HFFc6 (cell line): ENCODE results near the gene CASKIN1. TPM values are rescaled to one million over a fixed set of nuclear protein-coding genes. Genes with fewer than 3 reads are reported as not detected.

Experiments
- DNase-seq: peaks from one replicate; pipeline ENCODE4 v3.0.0-alpha.2; 2018
- H3K27ac Mint-ChIP-seq: 2 replicates; pipeline ENCODE4 v1.8.0; 2020; ENCODE audit warnings: mild to moderate bottlenecking, mixed read lengths
- H3K27me3 Mint-ChIP-seq: 2 replicates; pipeline ENCODE4 v1.8.0; 2021; ENCODE audit warnings: mild to moderate bottlenecking, moderate library complexity, mixed read lengths; ENCODE audit not compliant: insufficient read depth
- H3K36me3 Mint-ChIP-seq: 2 replicates; pipeline ENCODE4 v1.8.0; 2021; ENCODE audit warnings: low read depth, mixed read lengths
- H3K4me1 Mint-ChIP-seq: 2 replicates; pipeline ENCODE4 v1.8.0; 2020; ENCODE audit warnings: low read depth, mixed read lengths
- H3K4me3 Mint-ChIP-seq: 2 replicates; pipeline ENCODE4 v1.8.0; 2020; ENCODE audit warnings: mild to moderate bottlenecking, moderate library complexity, mixed read lengths
- H3K9me3 Mint-ChIP-seq: 2 replicates; pipeline ENCODE4 v1.8.0; 2020; ENCODE audit warnings: mild to moderate bottlenecking, mixed read lengths
- total RNA-seq, 6 experiments: library from RNA; stranded (reverse); fragmentation: NEBNext Ultra II Directional; extraction: Animal tissue kit (Norgen Biotek cat#: 25700); gene quantifications; 2 replicates in 1 of 6; 3 replicates in 5 of 6; pipeline ENCODE4 v1.2.3, GENCODE V29; 2021
- TF ChIP-seq, protein P1 (sequence below): fragments of 200-600 bp; sonication (generic); IDR thresholded peaks from 2 replicates; pipeline ENCODE4 v1.5.0; 2021; ENCODE audit warnings: antibody characterized with exemption, mild to moderate bottlenecking

The CASKIN1 gene
- total RNA-seq, 6 experiments from 2014 or later, result 0.06 to 0.56 (median 0.11) TPM

DNA sequence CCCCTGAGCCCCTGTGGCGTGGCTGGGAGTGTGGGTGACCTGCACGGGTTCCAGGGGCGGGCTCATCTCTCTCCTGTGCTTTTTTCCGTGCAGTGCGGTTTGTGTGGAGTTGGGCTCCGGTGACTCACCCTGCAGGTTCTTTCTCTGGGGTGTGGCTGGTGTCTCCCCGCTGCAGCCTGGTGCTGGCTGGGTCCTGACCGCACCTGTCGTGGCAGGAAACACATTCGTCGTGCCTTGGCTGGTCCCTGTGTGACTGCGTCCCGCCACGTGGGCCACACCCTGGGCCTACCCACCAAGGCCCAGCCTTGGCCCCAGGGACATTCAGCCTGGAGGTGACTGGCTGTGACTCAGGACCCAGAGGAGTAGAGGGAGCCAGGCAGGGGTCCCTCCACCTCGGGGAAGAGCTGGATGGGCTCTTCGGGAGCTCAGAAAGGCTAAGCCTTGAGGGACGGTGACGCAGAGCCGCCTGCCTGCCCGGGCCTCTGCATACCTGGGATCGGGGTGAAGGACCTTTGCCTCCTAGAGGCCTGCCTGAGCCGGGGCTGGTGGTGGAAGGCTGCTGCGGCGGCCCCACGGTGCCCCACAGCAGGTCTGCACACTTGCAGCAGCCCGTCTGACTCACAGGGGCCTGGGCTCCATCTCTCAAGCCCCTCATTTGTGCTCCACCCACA lies 33.1 kb downstream of the CASKIN1 start:
- H3K27ac Mint-ChIP-seq, result no peak overlapping the region

DNA sequence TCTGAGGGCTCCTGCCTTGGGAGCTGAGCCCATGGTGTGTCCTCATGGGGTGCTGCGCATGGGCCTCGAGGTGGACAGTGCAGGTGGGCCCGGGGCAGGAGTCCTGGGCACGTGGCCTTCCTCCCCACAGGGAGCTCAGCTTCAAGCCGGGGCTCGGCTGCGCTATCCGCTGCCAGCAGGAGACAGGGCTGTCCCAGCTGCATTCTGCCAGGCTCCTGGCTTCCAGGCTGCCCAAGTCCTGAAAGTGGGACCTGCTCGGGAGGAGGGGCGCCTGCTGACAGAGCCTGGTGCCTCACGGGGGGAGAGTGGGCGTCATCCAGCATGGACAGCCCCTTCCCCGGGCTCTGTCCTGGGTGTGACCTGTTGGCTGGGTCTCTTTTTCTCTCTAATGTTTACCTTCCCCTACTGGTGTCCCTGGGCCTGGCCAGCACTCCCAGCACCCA lies 33.7 kb downstream of the CASKIN1 start:
- no peak for DNase-seq
- H3K27me3 Mint-ChIP-seq, result no peaks in the 10 kb centered on the region
- no peak overlapping the region for H3K4me3 Mint-ChIP-seq
- TF ChIP-seq, protein P1, sequence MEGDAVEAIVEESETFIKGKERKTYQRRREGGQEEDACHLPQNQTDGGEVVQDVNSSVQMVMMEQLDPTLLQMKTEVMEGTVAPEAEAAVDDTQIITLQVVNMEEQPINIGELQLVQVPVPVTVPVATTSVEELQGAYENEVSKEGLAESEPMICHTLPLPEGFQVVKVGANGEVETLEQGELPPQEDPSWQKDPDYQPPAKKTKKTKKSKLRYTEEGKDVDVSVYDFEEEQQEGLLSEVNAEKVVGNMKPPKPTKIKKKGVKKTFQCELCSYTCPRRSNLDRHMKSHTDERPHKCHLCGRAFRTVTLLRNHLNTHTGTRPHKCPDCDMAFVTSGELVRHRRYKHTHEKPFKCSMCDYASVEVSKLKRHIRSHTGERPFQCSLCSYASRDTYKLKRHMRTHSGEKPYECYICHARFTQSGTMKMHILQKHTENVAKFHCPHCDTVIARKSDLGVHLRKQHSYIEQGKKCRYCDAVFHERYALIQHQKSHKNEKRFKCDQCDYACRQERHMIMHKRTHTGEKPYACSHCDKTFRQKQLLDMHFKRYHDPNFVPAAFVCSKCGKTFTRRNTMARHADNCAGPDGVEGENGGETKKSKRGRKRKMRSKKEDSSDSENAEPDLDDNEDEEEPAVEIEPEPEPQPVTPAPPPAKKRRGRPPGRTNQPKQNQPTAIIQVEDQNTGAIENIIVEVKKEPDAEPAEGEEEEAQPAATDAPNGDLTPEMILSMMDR, result no peak
- peaks cover 4% of the 10 kb centered on the region for H3K4me1 Mint-ChIP-seq
- peaks cover 3% of the 10 kb centered on the region; the same call in 1 of the 2 replicates for H3K36me3 Mint-ChIP-seq
- H3K9me3 Mint-ChIP-seq, result no peaks in the 10 kb centered on the region
- H3K27ac Mint-ChIP-seq, result no peak overlapping the region

More for the DNA sequence above, 33.1 kb downstream of the CASKIN1 start:
- no peak overlapping the region for H3K4me3 Mint-ChIP-seq
- no peak for DNase-seq
- peaks cover 3% of the 10 kb centered on the region; the same call in 1 of the 2 replicates for H3K36me3 Mint-ChIP-seq
- no peaks in the 10 kb centered on the region; the same call in 1 of the 2 replicates for H3K27me3 Mint-ChIP-seq
- H3K4me1 Mint-ChIP-seq, result no peaks in the 10 kb centered on the region
- TF ChIP-seq, protein P1, result no peak
- no peaks in the 10 kb centered on the region for H3K9me3 Mint-ChIP-seq

DNA sequence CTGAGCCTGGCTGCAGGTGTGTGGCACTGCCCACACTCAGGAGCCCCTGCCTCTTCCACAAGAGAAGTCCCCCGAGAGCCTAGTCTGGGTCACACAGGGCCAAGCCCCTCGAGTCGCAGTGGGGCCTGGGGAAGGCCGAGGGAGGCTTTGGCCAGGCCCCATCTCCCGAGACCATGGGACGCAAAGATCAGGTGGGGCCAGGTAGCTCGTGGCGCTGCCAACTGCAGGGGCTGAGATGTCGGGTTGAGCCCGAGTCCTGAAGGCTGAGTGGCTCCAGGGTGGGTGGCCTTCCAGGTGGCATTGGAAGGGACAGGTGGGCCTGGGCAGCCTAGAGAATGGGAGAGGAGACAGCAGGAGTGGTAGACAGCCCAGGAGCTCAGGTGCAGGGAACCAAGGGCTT lies 34.5 kb downstream of the CASKIN1 start:
- TF ChIP-seq, protein P1, result no peak
- no peak overlapping the region for H3K27ac Mint-ChIP-seq
- peaks cover 12% of the 10 kb centered on the region for H3K4me1 Mint-ChIP-seq
- H3K27me3 Mint-ChIP-seq, result no peaks in the 10 kb centered on the region
- H3K4me3 Mint-ChIP-seq, result no peak overlapping the region
- H3K9me3 Mint-ChIP-seq, result no peaks in the 10 kb centered on the region
- DNase-seq, result no peak
- peaks cover 7% of the 10 kb centered on the region; the same call in 1 of the 2 replicates for H3K36me3 Mint-ChIP-seq

DNA sequence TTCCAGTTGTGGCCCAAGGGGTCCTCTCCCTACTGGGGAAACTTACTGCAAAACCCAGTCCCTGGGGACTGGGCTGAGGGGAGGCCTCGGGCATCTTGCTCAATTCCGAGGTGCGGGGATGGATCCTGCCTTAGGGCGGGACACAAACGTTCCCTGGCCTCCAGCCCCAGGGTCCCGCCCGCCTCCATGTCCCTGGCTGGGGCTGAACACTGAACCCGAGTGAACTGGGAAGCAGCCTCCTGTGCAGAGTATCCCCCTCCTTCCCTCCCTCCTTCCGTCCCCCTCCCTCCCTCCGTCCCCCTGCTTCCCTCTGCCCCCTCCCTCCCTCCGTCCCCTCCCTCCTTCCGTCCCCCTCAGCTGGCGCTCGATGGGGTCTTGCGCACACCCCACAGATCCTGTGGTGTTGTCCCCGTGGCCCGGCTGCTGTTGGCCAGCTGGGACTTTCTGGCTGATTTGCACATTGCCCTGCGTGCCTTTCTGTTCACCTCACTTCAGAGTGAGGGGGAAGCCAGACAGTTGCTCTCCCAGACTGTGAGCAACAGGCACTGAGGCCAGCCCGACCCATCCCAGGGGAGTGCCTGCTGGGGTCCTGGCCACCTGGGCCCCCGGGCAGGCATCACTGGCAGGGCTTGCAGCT lies 35.4 kb downstream of the CASKIN1 start:
- no peaks in the 10 kb centered on the region for H3K9me3 Mint-ChIP-seq
- TF ChIP-seq, protein P1, result no peak
- no peak overlapping the region for H3K27ac Mint-ChIP-seq
- no peak for DNase-seq
- peaks cover 7% of the 10 kb centered on the region; the same call in 1 of the 2 replicates for H3K36me3 Mint-ChIP-seq
- no peaks in the 10 kb centered on the region for H3K27me3 Mint-ChIP-seq
- H3K4me3 Mint-ChIP-seq, result no peak overlapping the region
- peaks cover 17% of the 10 kb centered on the region for H3K4me1 Mint-ChIP-seq

DNA sequence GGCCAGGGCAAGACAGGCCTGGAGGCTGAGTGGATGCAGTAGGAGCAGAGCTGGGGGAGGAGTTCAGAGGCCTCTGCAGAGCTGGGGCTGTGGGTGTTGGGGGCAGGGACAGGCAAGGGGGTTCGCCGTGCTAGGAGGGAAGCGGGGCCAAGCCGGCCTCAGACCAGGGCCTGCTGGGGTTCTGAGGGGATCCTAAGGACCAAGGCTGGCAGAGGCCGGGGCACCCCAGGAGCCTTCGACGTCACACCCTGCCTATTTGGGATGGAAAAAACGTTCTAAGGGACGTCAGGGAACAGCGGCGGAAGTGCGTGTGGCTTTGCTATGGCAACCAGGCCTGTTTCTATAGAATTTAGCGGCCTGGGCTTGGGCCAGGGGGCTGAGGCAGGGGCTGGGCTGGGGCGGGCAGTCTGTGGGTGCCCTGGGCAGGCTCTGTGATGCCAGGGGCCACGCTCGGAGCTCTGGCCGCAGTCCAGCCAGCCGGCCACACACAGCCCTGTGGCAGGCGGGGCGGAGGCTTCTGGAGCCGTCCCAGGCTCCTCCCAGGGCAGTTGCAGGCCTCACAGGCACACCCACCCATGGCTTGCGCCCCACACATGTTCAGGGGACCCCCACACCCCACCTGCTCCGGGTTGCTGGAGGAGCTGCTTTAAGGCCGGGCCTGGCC lies 37.1 kb downstream of the CASKIN1 start:
- peaks cover 12% of the 10 kb centered on the region for H3K9me3 Mint-ChIP-seq
- H3K4me3 Mint-ChIP-seq, result no peak overlapping the region
- H3K4me1 Mint-ChIP-seq, result peaks cover 17% of the 10 kb centered on the region
- peaks cover 11% of the 10 kb centered on the region for H3K27me3 Mint-ChIP-seq
- DNase-seq, result no peak
- TF ChIP-seq, protein P1, result no peak
- peak overlapping the region; percentile 46; the same call in 1 of the 2 replicates for H3K27ac Mint-ChIP-seq
- peaks cover 18% of the 10 kb centered on the region for H3K36me3 Mint-ChIP-seq
